Measurements from ENCODE around the gene SH3D19. TPM values are rescaled to one million over a fixed set of nuclear protein-coding genes. Genes with fewer than 3 reads are reported as not detected.

Gene SH3D19
- polyA plus RNA-seq, 2 of the 4 experiments (the other 2 are of a cell fraction): 15.3 to 22.9 TPM

DNA sequence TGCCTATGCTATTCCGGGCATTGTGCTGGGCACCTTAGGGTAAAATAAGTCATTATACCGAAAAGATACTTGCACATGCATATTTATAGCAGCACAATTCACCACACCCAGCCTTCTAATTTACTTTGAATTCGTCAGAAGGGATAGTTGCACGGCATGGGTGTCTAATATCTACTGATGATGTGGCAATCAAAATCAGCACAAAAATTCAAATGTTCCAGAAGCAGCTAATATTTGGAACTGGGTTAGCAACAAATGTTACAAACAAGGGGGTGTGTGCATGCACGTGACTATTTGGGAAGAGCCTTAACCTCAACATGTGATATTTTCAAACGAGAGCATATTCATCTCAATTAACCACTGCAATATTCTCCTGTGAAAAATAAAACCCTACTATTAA, 128.2 kb downstream of the SH3D19 start:
- Histone ChIP-seq H3K4me1 (peaks cover 18% of the 10 kb centered on the region; the same call in 2 of the 3 replicates), H3K27ac (no peak overlapping the region), H3K4me3 (no peak overlapping the region), H3K9me3 (no peaks in the 10 kb centered on the region), H3K4me2 (no peak overlapping the region)
- CTCF ChIA-PET: no interaction called here
- no peak for ATAC-seq
- WGBS (ENCODE audit: missing lambda C conversion rate): 83% methylated on average over 6 of the region's 6 CpGs
- no peak for TF ChIP-seq BHLHE40 (IDR thresholded peaks at IDR 0.05; ENCODE audit: low read depth, low read length)
- DNase-seq (ENCODE audit: low read depth in 1 of 2, low spot score in 1 of 2): no peak
- no peak for FAIRE-seq
- POLR2A ChIA-PET: no interaction called here

DNA sequence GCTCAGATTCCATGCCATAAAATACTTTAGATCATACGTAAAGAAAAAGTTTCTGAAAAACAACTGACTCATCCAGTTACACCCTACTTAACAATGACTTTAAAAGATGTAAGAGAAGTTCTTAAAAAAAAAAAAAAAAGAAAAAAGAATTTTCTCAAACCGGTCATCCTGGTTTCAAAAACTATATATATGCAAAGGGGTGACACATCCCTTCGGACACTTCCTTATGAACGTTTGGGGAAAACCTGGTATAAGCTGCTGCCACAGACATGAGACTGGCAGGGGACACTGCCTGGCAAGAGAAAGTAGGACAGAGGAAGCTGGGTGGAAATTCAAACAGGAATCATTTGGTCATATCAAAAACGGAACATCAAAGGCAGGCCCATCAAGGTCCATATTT, 129.6 kb downstream of the SH3D19 start:
- Histone ChIP-seq H3K27ac (peak overlapping the region in 1 of 2 experiments; percentile 39; a peak in 2 of 6 replicates), H3K4me2 (peak overlapping the region; percentile 34; the same call in 2 of the 3 replicates), H3K4me3 (no peak overlapping the region), H3K9me3 (no peaks in the 10 kb centered on the region), H3K4me1 (peaks cover 18% of the 10 kb centered on the region; the same call in 2 of the 3 replicates)
- DNase-seq (ENCODE audit: low read depth in 1 of 2, low spot score in 1 of 2) (peak; percentile 9 to 10), ATAC-seq (no peak), FAIRE-seq (no peak)
- CTCF ChIA-PET: no interaction called here
- WGBS (ENCODE audit: missing lambda C conversion rate): 12% methylated on average over 5 of the region's 5 CpGs
- TF ChIP-seq ESRRA (IDR thresholded peaks at IDR 0.05; ENCODE audit: borderline replicate concordance, low read length) (no peak), BHLHE40 (IDR thresholded peaks at IDR 0.05; ENCODE audit: low read depth, low read length) (no peak), EHF (CRISPR knock-in tag; IDR thresholded peaks at IDR 0.05) (no peak), POLR2A (IDR thresholded peaks at IDR 0.05; ENCODE audit: low read length) (no peak), CEBPB (IDR thresholded peaks at IDR 0.05) (no peak), JUN (IDR thresholded peaks at IDR 0.05) (no peak), PHF8 (IDR thresholded peaks at IDR 0.05; ENCODE audit: borderline replicate concordance, low read depth) (no peak), EP300 (IDR thresholded peaks at IDR 0.05) (no peak), RNF2 (IDR thresholded peaks at IDR 0.05; ENCODE audit: borderline replicate concordance, low read depth) (no peak), RAD21 (conservative IDR thresholded peaks at IDR 0.05 in 1 of 2, IDR thresholded peaks at IDR 0.05 in 1 of 2) (no peak), NFE2L2 (conservative IDR thresholded peaks at IDR 0.05; ENCODE audit: low read length) (no peak), CBX8 (IDR thresholded peaks at IDR 0.05) (no peak), TP53 (CRISPR knock-in tag; IDR thresholded peaks at IDR 0.05) (no peak), POLR2AphosphoS2 (conservative IDR thresholded peaks at IDR 0.05; ENCODE audit: low read length) (no peak)
- TF ChIP-seq, protein P1, sequence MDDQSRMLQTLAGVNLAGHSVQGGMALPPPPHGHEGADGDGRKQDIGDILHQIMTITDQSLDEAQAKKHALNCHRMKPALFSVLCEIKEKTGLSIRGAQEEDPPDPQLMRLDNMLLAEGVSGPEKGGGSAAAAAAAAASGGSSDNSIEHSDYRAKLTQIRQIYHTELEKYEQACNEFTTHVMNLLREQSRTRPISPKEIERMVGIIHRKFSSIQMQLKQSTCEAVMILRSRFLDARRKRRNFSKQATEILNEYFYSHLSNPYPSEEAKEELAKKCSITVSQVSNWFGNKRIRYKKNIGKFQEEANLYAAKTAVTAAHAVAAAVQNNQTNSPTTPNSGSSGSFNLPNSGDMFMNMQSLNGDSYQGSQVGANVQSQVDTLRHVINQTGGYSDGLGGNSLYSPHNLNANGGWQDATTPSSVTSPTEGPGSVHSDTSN (IDR thresholded peaks at IDR 0.05): no peak
- TF ChIP-seq, protein P2, sequence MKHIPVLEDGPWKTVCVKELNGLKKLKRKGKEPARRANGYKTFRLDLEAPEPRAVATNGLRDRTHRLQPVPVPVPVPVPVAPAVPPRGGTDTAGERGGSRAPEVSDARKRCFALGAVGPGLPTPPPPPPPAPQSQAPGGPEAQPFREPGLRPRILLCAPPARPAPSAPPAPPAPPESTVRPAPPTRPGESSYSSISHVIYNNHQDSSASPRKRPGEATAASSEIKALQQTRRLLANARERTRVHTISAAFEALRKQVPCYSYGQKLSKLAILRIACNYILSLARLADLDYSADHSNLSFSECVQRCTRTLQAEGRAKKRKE (CRISPR knock-in tag; IDR thresholded peaks at IDR 0.05; ENCODE audit: low read depth): no peak
- TF ChIP-seq, protein P3, sequence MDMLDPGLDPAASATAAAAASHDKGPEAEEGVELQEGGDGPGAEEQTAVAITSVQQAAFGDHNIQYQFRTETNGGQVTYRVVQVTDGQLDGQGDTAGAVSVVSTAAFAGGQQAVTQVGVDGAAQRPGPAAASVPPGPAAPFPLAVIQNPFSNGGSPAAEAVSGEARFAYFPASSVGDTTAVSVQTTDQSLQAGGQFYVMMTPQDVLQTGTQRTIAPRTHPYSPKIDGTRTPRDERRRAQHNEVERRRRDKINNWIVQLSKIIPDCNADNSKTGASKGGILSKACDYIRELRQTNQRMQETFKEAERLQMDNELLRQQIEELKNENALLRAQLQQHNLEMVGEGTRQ (IDR thresholded peaks at IDR 0.05): no peak
- POLR2A ChIA-PET: interaction anchor here (0.6 kb wide), 1 partner anchor 11 kb away, joined by 3 read pairs; no protein-coding TSS in a partner anchor

DNA sequence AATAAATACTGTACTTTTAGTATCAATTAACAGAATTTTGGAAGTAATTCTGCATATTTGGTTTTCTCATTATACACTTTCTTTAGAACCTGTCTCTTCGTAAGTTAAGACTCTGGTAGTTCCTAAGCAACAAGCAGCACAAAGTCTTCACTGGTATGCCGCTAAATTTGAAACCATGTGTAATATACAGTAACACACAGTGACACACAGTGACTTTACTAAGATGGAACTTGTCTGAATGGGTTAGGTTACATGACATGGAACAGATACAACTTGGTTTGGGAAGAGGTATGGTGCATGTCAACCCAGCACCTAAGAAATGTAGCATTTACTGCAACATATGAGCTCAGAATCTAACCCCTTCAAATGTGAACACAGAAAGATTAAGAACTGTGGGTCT, 132.0 kb downstream of the SH3D19 start:
- no peak overlapping the region for H3K4me2 ChIP-seq
- CTCF ChIA-PET: no interaction called here
- POLR2A ChIA-PET: no interaction called here
- FAIRE-seq (no peak), DNase-seq (ENCODE audit: low read depth in 1 of 2, low spot score in 1 of 2) (no peak), ATAC-seq (no peak)
- no peaks in the 10 kb centered on the region for H3K9me3 ChIP-seq
- H3K27ac ChIP-seq: no peak overlapping the region
- no peak overlapping the region for H3K4me3 ChIP-seq
- TF ChIP-seq FOSB (CRISPR knock-in tag; IDR thresholded peaks at IDR 0.05): no peak
- TF ChIP-seq, protein P2 (CRISPR knock-in tag; IDR thresholded peaks at IDR 0.05; ENCODE audit: low read depth): no peak
- TF ChIP-seq, protein P4, sequence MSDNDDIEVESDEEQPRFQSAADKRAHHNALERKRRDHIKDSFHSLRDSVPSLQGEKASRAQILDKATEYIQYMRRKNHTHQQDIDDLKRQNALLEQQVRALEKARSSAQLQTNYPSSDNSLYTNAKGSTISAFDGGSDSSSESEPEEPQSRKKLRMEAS (IDR thresholded peaks at IDR 0.05): no peak
- no peak for TF ChIP-seq EHMT2 (IDR thresholded peaks at IDR 0.05; ENCODE audit: low read depth)
- no peak for TF ChIP-seq RNF2 (IDR thresholded peaks at IDR 0.05; ENCODE audit: borderline replicate concordance, low read depth)
- no peak for TF ChIP-seq ESRRA (IDR thresholded peaks at IDR 0.05; ENCODE audit: borderline replicate concordance, low read length)
- TF ChIP-seq SREBF2 (IDR thresholded peaks at IDR 0.05): no peak
- no peak for TF ChIP-seq RARB (CRISPR knock-in tag; IDR thresholded peaks at IDR 0.05)
- TF ChIP-seq ZC3H11A (IDR thresholded peaks at IDR 0.05): no peak
- TF ChIP-seq RAD21 (conservative IDR thresholded peaks at IDR 0.05 in 1 of 2, IDR thresholded peaks at IDR 0.05 in 1 of 2): no peak
- no peak for TF ChIP-seq CEBPB (IDR thresholded peaks at IDR 0.05)
- TF ChIP-seq TFCP2L1 (CRISPR knock-in tag; IDR thresholded peaks at IDR 0.05): no peak
- no peak for TF ChIP-seq NFE2L2 (conservative IDR thresholded peaks at IDR 0.05; ENCODE audit: low read length)
- TF ChIP-seq FOXS1 (CRISPR knock-in tag; IDR thresholded peaks at IDR 0.05): no peak
- TF ChIP-seq HOXA7 (CRISPR knock-in tag; IDR thresholded peaks at IDR 0.05): no peak
- TF ChIP-seq MAFK (IDR thresholded peaks at IDR 0.05; ENCODE audit: partially characterized antibody): no peak
- TF ChIP-seq POLR2A (IDR thresholded peaks at IDR 0.05; ENCODE audit: low read length): no peak
- TF ChIP-seq ZSCAN20 (CRISPR knock-in tag; IDR thresholded peaks at IDR 0.05): no peak
- TF ChIP-seq JUNB (IDR thresholded peaks at IDR 0.05): no peak
- whole genome bisulfite sequencing (ENCODE audit: missing lambda C conversion rate): 91% methylated on average over 2 of the region's 2 CpGs
- H3K4me1 ChIP-seq: peaks cover 18% of the 10 kb centered on the region; the same call in 2 of the 3 replicates

Data from A549 (cell line).